Ecto neural progenitor cell (in vitro differentiated cells): Measurements from ENCODE around the gene TMC7.
A peak's percentile ranks its signal among the peaks of the same experiment; 100 is the strongest.

Source experiments
- DNase-seq: peaks from one replicate; pipeline ENCODE4 v3.0.0-alpha.2; 2018; ENCODE audit warnings: low spot score

Gene TMC7

GRCh38 chr16:19033761-19034160, 50.0 kb downstream of the TMC7 start:
- no peak for DNase-seq

- no peak for DNase-seq
These were observed 56.7 kb downstream of the TMC7 start for GRCh38 chr16:19040400-19040799.

- no peak for DNase-seq
These were observed 61.0 kb downstream of the TMC7 start for GRCh38 chr16:19044769-19045168.

- no peak for DNase-seq
These were observed 62.3 kb downstream of the TMC7 start for GRCh38 chr16:19046062-19046461.

- no peak for DNase-seq
These were observed 79.0 kb downstream of the TMC7 start for GRCh38 chr16:19062706-19063105.

- no peak for DNase-seq
These were observed 83.2 kb downstream of the TMC7 start for GRCh38 chr16:19066988-19067348.

- DNase-seq: peak; percentile 98
These were observed 83.9 kb downstream of the TMC7 start, which contains the start of gene COQ7 for GRCh38 chr16:19067349-19068236. Gene COQ7, plus strand, starts transcription at chr16:19067614. Its CDS starts 51 bp downstream, at chr16:19067665.

GRCh38 chr16:19068237-19068815, 84.6 kb downstream of the TMC7 start:
- DNase-seq: no peak

GRCh38 chr16:19071811-19072777, 88.4 kb downstream of the TMC7 start:
- peak; percentile 61 for DNase-seq

- no peak for DNase-seq
These were observed 89.6 kb downstream of the TMC7 start for GRCh38 chr16:19073344-19073743.

- no peak for DNase-seq
These were observed 90.1 kb downstream of the TMC7 start for GRCh38 chr16:19073863-19074262.

GRCh38 chr16:19075511-19075910, 91.8 kb downstream of the TMC7 start:
- DNase-seq: no peak

GRCh38 chr16:19077879-19078278, 94.1 kb downstream of the TMC7 start:
- DNase-seq: no peak

- no peak for DNase-seq
These were observed 99.9 kb downstream of the TMC7 start for GRCh38 chr16:19083670-19084069.

GRCh38 chr16:19084139-19084538, 100.4 kb downstream of the TMC7 start:
- DNase-seq: no peak

GRCh38 chr16:19084879-19085278, 101.1 kb downstream of the TMC7 start:
- DNase-seq: no peak

GRCh38 chr16:19085679-19086200, 102.0 kb downstream of the TMC7 start:
- DNase-seq: no peak

- peak; percentile 93 for DNase-seq
These were observed 102.8 kb downstream of the TMC7 start for GRCh38 chr16:19086322-19087199.

- no peak for DNase-seq
These were observed 104.7 kb downstream of the TMC7 start for GRCh38 chr16:19088341-19088916.

- DNase-seq: no peak
These were observed 105.7 kb downstream of the TMC7 start for GRCh38 chr16:19089410-19089955.
